IPS-18c (cell line): ENCODE measurements around the gene ADAM15.

Source experiments
- H3K4me3 ChIP-seq: 2 replicates; pipeline ENCODE4 v1.7.0; 2013; ENCODE audit warnings: low read depth, mild to moderate bottlenecking, low read length, moderate library complexity; ENCODE audit not compliant: insufficient read depth
- H3K9me3 ChIP-seq: one replicate; pipeline ENCODE4 v1.6.1; 2013; ENCODE audit warnings: mild to moderate bottlenecking, low read length, moderate library complexity; ENCODE audit not compliant: control insufficient read depth, insufficient read depth

The ADAM15 gene

DNA sequence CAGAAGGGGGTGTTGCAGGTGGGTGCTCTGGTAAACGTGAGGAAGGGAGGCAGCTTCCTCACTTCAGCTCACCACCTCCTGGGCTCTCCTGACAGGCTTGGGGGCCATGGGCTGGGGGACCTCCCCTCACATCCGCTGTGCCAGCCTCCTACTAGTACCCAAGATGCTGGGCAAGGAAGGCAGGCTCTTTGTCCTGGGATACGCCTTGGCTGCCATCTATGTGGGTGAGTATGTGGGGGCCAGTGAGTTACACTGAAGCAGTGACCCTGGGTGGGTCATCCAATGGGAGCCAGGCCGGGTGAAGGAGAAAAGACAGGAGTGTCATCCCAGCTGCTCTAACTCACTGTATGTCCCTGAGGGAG, 11.8 kb upstream of the ADAM15 start:
- Histone ChIP-seq H3K9me3 (no peaks in the 10 kb centered on the region), H3K4me3 (no peak overlapping the region)

- Histone ChIP-seq H3K4me3 (no peak overlapping the region), H3K9me3 (no peaks in the 10 kb centered on the region)
These were observed 10.6 kb upstream of the ADAM15 start for GRCh38 chr1:155040358-155041093.

DNA sequence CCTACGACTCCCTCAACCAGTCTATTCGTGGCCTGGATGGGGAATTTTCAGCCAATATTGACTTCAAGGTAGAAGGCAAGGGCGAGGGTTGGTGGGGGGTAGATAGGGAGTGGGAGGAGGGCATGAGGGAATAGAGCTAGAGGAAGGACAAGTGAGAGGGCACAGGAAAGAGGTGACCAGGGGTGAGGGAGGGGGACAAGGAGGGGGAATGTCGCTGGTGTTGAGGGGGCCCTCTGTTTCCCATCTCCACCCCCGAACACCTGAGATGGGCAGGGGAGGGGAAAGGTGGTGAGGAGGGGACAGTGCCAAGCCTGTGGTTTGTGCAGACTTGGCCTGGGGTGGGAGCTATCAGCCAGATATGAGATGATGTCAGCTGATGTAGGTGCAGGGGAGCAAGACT, 8.3 kb upstream of the ADAM15 start:
- Histone ChIP-seq H3K9me3 (peaks cover 2% of the 10 kb centered on the region), H3K4me3 (no peak overlapping the region)

- Histone ChIP-seq H3K9me3 (peaks cover 2% of the 10 kb centered on the region), H3K4me3 (no peak overlapping the region)
These were observed 7.8 kb upstream of the ADAM15 start for GRCh38 chr1:155043301-155043702.

GRCh38 chr1:155043793-155044192, 7.3 kb upstream of the ADAM15 start:
- H3K9me3 ChIP-seq: peaks cover 2% of the 10 kb centered on the region
- no peak overlapping the region for H3K4me3 ChIP-seq

DNA sequence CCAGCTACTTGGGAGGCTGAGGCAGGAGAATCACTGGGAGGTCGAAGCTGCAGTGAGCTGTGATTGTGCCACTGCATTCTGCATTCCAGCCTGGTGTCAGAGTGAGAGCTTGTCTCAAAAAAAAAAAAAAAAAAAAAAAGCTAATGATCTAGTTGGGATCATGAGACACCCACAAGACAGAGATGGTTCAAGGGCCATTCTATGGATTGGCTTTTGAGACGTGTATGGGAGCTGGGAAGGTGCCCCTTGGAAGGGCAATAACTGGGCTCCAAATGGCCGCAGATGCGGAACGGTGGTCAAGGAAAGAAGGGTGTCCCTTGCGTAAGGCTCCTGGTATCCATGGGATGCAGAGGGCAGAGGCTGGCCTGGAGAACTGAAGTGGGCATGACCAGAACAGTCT, 6.8 kb upstream of the ADAM15 start:
- Histone ChIP-seq H3K9me3 (peaks cover 2% of the 10 kb centered on the region), H3K4me3 (no peak overlapping the region)

GRCh38 chr1:155044812-155045657, 6.1 kb upstream of the ADAM15 start:
- H3K9me3 ChIP-seq: peaks cover 2% of the 10 kb centered on the region
- H3K4me3 ChIP-seq: no peak overlapping the region

- Histone ChIP-seq H3K4me3 (no peak overlapping the region), H3K9me3 (peaks cover 2% of the 10 kb centered on the region)
These were observed 2.4 kb upstream of the ADAM15 start for GRCh38 chr1:155048449-155049334.

DNA sequence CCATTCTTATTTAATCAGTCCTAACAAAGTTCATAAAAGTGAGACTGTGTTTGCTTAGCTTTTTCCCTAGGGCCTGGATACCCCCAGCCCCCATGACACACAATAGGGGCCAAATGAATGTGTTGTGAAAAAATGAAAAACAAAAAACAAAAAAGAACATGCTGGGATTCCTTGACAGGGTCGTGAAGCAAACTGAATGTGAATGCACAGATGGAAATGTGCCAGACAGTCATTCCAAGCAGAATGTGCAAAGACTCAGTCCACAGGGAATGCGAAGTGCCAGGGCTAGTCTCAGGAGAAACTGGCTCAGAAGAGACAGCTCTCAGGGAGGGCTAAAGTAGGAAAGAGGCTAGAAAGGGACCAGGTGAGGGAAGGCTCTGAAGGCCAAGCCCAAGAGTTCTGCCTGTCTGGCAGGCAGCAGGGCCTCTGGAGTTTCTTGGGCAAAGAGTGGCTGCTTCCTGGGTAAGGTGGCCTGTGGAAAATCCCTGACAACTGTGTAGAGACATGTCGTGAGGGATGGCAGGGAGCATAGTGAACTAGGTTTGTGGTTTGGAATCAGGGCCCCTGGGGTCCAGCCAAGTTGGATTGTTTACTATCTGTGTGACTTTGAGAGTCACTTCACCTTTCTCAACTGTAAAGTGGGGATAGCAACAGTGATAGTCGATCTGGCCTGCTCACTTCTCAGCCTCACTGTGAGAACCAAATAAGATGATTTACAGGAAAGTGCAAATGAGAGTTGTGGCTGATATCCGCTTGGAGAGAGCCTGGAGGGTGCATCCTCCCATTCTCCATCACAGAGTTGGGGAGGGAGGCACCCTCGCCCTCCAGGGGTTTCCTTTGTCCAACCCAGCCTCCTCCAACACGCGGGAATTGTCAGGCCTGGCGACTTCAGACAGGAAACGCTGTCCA, 1.2 kb upstream of the ADAM15 start:
- peaks cover 2% of the 10 kb centered on the region for H3K9me3 ChIP-seq
- H3K4me3 ChIP-seq: no peak overlapping the region; the same call in 1 of the 2 replicates

- H3K4me3 ChIP-seq: peak overlapping the region; percentile 64
- H3K9me3 ChIP-seq: no peaks in the 10 kb centered on the region
These were observed 243 bp downstream of the ADAM15 start for GRCh38 chr1:155051342-155051776.

DNA sequence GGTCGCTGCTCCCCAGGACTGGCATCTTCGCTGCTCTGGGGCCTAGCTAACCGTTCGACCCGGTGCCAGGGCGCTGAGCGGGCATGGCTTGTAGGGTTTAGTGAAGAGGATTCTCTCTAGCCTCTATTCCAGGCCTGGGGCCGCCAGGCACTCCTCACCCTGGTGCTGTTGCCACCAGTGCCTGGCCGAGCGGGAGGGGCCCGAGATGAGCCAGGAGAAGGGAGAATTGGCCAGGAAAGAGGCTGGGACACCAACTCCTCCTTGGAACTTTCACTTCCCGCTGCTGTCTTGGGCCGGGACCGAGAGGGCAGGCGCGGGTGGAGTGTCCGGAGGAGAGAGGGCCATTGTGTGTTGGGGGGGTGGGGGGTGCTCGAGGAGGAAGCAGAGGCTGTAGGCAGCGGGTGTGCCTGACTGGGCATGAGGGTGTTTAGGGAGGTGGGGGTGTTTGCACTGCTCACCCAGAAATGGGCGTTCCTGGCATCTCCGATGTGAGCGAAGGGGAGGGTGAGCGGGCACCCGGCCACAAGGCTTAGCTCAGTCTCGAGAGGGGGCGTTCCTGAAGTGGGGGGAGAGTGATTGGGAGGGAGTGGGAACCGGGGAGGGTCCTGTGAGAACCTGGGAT, 772 bp downstream of the ADAM15 start:
- Histone ChIP-seq H3K9me3 (no peaks in the 10 kb centered on the region), H3K4me3 (peak overlapping the region; percentile 64)

DNA sequence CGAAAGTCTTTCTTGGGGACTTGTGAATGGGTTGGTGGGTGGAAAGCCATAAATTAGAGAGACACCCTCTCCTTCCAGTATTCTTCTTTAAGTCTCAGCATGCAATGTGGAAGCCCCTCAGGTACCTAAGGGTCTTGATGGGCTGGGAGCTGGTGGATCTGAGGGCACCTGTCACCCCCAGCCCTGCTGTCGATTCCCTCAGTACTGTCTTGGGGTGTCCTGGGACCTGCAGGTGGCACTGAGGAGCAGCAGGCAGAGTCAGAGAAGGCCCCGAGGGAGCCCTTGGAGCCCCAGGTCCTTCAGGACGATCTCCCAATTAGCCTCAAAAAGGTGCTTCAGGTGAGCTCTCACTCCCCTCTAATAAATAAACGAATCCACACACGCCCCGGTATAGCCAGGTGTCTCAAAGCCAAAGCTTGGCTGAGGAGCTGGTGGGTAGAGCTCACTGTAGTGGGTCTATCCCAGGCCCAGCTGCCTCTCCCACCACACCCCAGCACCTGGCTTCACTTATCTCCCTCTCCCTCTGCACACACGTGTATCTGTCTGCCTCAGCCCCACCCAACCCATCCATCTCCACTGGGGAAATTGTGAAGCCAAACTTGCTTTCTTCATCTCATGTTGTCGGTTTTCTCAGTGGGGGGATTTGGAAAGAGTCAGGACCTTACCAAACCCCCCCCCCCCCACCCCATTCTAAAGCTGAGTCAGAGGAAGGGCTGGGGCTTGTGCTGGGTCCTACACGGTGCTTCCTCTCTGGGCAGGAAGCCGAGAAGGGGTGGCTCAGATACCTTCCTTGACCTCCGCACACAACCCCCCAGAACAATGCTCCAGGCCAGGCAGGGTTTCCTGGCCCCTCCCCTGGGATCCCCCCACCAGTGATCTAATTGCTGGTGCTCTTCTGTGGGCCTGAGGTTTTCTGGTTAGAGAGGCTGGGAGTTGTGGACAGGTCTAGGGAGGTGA, 1.6 kb downstream of the ADAM15 start:
- peak overlapping the region; percentile 64 for H3K4me3 ChIP-seq
- no peaks in the 10 kb centered on the region for H3K9me3 ChIP-seq

GRCh38 chr1:155053531-155054105, 2.5 kb downstream of the ADAM15 start:
- no peak overlapping the region for H3K4me3 ChIP-seq
- H3K9me3 ChIP-seq: no peaks in the 10 kb centered on the region

GRCh38 chr1:155057104-155057503, 6.0 kb downstream of the ADAM15 start:
- Histone ChIP-seq H3K4me3 (no peak overlapping the region), H3K9me3 (peaks cover 2% of the 10 kb centered on the region)

GRCh38 chr1:155057788-155058211, 6.7 kb downstream of the ADAM15 start:
- Histone ChIP-seq H3K4me3 (no peak overlapping the region), H3K9me3 (peaks cover 2% of the 10 kb centered on the region)
